Measurements from ENCODE around the gene NUDT16L1.
"Not testable (repeated sequence)": the region's sequence is repeated elsewhere in the genome, so short reads cannot be mapped to it uniquely, and the experiment has no call there.

The NUDT16L1 gene

DNA sequence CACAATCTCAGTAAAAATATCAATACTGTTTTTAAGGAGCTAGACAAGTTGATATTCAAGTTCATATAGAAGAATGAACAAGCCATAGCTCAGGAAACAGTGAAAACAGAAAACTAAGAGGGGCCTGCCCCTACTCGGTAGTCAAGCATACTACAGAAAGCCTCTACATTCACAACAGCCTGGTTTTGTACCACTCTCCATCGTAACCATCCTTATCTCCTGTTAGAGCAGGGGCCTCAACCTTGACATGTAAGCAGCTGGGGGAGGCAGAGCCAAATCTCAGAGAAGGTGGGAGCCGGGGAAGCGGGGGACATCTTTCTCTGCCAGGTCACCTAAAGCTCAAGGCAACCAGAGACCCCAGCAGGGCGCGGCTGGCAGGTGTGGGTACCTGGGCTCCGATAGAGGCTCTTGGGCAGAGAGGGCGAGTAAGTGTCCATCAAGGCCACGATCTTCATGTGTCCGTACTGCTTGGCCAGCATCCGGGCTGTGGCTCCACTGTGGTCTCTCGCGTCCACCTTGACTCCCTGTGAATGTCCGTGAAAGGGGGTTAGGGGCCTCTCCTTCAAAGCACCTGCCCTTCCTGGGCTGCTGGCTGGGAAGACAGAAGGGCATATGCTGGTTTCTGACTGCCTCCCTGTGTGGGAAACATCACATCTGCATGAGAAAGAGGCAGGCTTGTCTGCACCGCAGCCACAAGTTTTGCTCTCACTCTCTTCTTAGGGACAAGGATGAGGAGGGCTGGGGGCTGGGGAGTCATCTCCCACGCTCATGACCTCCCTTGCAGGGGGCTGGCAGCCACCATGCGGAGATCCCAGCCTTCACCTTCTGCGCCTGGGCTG is 20.5 kb downstream of the NUDT16L1 start:
- no peak for DNase-seq (ENCODE audit: low read depth in 2 of 2)

- DNase-seq (ENCODE audit: low read depth in 2 of 2): no peak
Observed at GRCh38 chr16:4714996-4715395, 21.6 kb downstream of the NUDT16L1 start.

DNA sequence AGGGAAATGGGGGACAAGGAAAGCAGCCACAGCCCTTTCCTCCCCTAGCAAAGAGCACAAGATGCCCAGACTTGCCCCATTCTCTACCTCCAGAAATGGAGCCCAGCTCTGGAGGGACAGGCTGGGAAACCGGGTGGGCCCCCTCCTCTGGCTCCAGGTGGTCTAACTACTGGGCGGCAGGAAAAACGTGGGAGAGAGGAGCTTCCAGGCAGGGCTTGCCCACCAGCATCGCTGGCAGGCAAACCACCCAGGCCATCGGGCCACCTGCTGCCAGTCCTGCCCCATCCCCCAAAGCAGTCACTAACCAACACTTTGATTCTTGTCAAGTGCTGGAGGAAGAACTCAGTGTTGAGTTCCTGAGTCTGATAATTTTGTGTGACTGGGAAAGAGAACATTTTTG is 25.1 kb downstream of the NUDT16L1 start:
- DNase-seq (ENCODE audit: low read depth in 2 of 2): no peak

GRCh38 chr16:4723071-4723767 is 29.9 kb downstream of the NUDT16L1 start:
- DNase-seq (ENCODE audit: low read depth in 2 of 2): no peak

DNA sequence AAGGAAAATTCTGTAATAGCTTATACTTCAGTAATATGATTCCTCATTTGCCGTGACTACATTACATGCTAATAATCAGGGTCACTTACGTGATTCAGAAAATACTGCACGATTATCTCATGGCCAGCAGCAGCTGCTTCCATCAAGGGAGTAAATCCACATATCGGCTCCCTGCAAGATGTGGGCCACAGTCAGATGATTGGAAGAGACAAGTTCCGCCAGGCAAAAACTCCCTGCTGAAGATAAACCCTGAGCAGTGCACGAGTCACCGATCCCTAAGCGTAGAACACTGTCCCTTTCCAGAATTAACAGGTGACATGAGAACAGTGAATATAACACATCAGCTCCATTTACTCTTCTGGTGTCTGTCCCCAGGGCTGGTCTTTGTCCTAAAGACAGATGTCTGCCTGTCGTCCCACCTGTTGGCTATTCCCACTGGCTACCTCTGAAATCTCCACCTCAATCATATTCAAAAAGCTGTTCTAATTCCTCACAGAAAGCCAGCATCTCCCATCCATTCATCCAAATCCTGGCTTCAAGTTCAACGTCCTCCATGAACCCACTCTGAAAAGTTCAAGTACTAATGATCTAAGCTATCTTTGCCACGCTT is 31.4 kb downstream of the NUDT16L1 start:
- no peak for DNase-seq (ENCODE audit: low read depth in 2 of 2)

DNA sequence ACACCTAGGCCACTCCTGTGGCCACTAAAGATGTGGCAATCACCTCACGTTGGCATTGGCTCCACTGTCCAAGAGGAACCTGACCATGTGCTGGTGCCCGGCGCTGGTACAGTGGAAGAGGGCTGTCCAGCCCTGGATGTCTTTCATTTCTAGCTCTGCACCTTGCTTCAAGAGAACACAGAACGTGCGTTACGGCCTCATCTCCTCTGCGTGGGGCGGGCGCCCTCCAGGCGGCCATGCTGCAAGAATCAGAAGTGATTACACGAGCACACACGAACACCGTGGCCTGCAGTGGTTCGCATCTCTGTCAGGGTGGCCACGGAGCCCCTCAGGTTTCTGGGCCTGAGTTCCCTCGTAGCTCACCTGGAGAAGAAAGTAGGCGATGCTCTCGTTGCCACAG is 33.3 kb downstream of the NUDT16L1 start:
- DNase-seq (ENCODE audit: low read depth in 2 of 2): no peak

DNA sequence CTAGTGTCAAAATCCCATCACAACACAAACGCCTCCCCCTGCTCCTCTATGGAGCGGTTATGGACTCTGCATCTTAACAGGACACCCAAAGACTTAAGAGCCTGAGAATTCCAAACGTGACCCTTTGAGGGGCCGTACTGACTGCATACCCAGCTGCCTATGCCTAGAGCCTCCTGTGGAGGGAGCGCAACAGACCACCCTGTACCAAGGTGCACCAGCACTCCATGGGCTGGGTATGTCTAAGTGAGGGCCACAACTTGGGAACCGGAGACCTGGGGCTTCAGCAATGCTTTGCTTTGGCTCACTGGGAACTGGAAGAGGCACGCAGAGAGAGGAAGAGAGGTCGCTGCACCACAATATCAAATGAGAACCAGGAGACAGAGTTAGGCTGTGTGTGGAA is 35.3 kb downstream of the NUDT16L1 start:
- DNase-seq (ENCODE audit: low read depth in 2 of 2): no peak

DNA sequence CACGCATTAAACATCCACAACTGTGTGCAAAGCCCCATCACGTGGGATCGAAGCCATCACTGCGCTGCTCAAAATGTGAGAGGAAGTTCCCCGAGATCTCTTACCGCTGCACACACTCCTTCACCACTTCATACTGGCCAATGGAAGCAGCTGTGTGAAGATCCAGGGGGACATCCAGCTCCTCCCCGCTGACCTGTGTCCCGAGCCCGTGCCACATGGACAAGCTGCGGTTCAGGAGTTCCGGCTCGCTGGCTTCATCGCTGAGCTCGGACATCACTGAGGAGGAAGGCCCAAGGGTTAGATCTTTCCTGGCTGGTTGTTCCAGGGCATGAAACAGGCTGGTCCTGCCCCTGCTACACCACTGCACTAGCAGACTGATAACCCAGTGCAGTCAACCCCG is 36.5 kb downstream of the NUDT16L1 start:
- no peak for DNase-seq (ENCODE audit: low read depth in 2 of 2)

DNA sequence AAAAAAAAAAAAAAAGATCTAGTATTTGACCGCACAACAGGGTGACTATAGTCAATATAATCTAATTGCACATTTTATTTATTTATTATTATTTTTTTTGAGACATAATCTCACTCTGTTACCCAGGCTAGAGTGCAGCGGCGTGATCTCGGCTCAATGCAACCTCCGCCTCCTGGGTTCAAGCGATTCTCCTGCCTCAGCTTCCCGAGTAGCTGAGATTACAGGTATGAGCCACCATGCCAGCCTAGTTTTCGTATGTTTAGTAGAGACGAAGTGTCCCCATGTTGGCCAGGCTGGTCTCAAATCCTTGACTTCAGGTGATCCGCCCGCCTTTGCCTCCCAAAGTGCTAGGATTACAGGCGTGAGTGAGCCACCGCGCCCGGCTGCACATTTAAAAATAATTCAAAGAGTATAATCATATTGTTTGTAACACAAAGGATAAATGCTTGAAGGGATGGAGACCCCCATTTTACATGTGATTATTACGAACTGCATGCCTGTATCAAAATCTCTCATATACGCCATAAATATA is 39.9 kb downstream of the NUDT16L1 start:
- DNase-seq (ENCODE audit: low read depth in 2 of 2): no peak

DNA sequence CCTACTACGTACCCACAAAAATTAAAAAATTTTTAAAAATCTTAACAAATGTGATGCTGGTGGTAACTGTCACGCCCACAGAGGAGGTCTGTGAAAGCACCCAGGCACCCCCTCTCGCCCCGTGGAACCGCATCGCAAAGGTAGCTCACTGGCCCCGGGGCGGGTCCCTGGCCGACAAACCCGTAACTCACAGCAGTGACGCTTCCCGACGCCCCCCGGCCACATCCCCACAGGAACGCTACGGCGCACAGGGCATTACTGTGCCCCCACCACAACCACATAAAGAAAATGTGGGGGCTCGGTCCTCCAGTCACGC is 40.3 kb downstream of the NUDT16L1 start:
- DNase-seq (ENCODE audit: low read depth in 2 of 2): peak in 1 of 2 donors; percentile 35

DNA sequence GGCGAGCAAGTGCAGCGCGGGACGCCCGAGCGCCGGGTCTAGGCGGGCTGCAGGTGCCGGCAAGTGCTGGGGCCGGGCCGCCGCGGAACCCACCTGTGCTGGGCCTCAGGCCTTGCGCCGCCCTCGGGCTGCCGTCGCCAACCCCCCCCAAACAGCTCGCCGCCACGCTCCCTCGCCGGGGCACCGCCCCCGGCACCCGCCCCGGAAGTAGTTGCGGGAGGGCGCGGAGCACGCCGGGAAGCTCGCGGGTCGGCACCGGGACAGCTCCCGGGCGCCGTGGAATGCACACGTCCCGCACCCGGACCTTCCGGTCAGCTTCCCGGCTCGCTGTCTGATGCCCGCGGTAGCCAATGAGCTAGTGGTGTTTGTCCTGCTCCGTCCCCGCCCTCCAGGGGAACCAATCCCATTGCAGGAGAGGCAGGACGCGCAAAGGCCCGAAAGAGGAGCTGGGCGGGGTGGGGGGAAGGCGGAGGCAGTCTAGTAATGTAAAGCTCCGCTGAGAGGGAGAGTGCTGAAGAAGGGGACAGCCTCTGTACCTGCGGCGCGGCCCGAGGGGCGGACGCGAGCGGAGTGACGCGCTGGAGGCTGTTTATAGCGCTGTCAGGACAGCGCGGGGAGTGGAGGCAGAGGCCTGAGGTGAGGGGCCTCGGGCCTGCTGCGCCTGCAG is 40.8 kb downstream of the NUDT16L1 start, which contains the start of the genes ANKS3 and DNAAF8:
TSS of gene ANKS3 (minus strand) at position 209 of the 667 bp plus-strand sequence. CDS start 4,122 bp downstream, outside the sequence.
TSS of gene DNAAF8 (plus strand) at position 475 of the 667 bp plus-strand sequence. CDS start 1,978 bp downstream, outside the sequence.
- DNase-seq (ENCODE audit: low read depth in 2 of 2): peak; percentile 57 to 78

- peak; percentile 90 to 94 for DNase-seq (ENCODE audit: low read depth in 2 of 2)
Observed at GRCh38 chr16:4734730-4735535, 41.6 kb downstream of the NUDT16L1 start.

- DNase-seq (ENCODE audit: low read depth in 2 of 2): no peak
Observed at GRCh38 chr16:4736546-4736945, 43.2 kb downstream of the NUDT16L1 start.

DNA sequence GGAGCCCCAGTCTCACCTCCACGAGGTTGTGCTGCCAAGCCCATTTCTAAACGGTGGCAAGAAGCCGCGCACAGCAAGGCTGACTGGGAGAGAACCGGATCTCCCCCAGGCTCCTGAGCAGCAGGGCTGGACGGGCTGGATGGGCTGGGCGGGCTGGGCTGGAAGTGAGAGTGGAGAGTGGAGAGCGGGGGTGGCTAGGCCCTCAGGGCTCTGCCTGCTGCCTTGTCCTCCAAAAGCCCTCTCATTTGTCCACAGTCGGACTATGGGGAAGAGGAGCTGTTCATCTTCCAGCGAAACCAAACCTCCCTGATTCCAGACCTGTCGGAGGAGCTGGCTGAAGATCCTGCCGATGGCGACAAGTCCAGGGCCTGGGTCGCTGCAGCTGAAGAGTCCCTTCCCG is 44.2 kb downstream of the NUDT16L1 start:
- no peak for DNase-seq (ENCODE audit: low read depth in 2 of 2)

GRCh38 chr16:4738370-4738769 is 45.0 kb downstream of the NUDT16L1 start:
- DNase-seq (ENCODE audit: low read depth in 2 of 2): not testable (repeated sequence)

GRCh38 chr16:4743226-4743878 is 50.0 kb downstream of the NUDT16L1 start:
- DNase-seq (ENCODE audit: low read depth in 2 of 2): no peak

- DNase-seq (ENCODE audit: low read depth in 2 of 2): no peak
Observed at GRCh38 chr16:4744555-4745273, 51.4 kb downstream of the NUDT16L1 start.

DNA sequence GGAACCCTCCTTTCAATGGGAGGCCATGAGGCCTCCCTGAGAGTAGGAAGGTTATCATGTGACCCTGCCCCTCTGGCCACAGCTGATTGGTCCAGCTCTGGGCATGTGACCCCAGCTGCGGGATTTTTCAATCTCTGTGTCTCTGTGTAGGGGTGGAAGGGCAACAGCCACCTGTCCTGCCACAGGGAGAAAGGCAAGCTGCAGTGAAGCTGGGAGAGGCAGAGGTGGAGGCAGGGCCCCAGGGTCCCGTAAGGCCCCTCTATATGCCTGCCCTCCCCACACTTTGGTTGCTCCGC is 51.9 kb downstream of the NUDT16L1 start:
- DNase-seq (ENCODE audit: low read depth in 2 of 2): no peak
